Measurements from ENCODE around the gene ACKR3. TPM values are rescaled to one million over a fixed set of nuclear protein-coding genes. Genes with fewer than 3 reads are reported as not detected.

ACKR3 gene
- total RNA-seq, 1 experiment from 2014 or later: 0.61 TPM

- peaks cover 12% of the 10 kb centered on the region for H3K27me3 Mint-ChIP-seq (ENCODE audit: insufficient read depth, unreplicated experiment)
- H3K4me1 Mint-ChIP-seq (ENCODE audit: insufficient read depth, unreplicated experiment): no peaks in the 10 kb centered on the region
- H3K9me3 Mint-ChIP-seq (ENCODE audit: unreplicated experiment): no peaks in the 10 kb centered on the region
- no peak for DNase-seq (ENCODE audit: unreplicated experiment)
- ChIA-PET CTCF (interaction anchor here (1.0 kb wide), 1 partner anchor 17 kb away, joined by 3 read pairs; no protein-coding TSS in a partner anchor), POLR2A (no interaction called here)
- no peak overlapping the region for H3K27ac Mint-ChIP-seq (ENCODE audit: low read depth, unreplicated experiment)
- intact Hi-C loops (cut with micrococcal nuclease): no loop called here
- H3K36me3 Mint-ChIP-seq (ENCODE audit: insufficient read depth, unreplicated experiment): no peaks in the 10 kb centered on the region
- BruUV-seq (replicated peaks): no TSS peak
- H3K4me3 Mint-ChIP-seq (ENCODE audit: unreplicated experiment): no peak overlapping the region
- no peak for TF ChIP-seq CTCF (IDR thresholded peaks at IDR 0.05; ENCODE audit: unreplicated experiment)
These were observed 18.0 kb upstream of the ACKR3 start for GRCh38 chr2:236551471-236552211.

- ChIA-PET CTCF (no interaction called here), POLR2A (no interaction called here)
- Mint-ChIP-seq H3K4me1 (ENCODE audit: insufficient read depth, unreplicated experiment) (no peaks in the 10 kb centered on the region), H3K9me3 (ENCODE audit: unreplicated experiment) (no peaks in the 10 kb centered on the region), H3K27ac (ENCODE audit: low read depth, unreplicated experiment) (no peak overlapping the region), H3K36me3 (ENCODE audit: insufficient read depth, unreplicated experiment) (no peaks in the 10 kb centered on the region), H3K4me3 (ENCODE audit: unreplicated experiment) (no peak overlapping the region), H3K27me3 (ENCODE audit: insufficient read depth, unreplicated experiment) (peaks cover 12% of the 10 kb centered on the region)
- intact Hi-C loops (cut with micrococcal nuclease): no loop called here
- DNase-seq (ENCODE audit: unreplicated experiment): no peak
- TF ChIP-seq CTCF (IDR thresholded peaks at IDR 0.05; ENCODE audit: unreplicated experiment): no peak
- BruUV-seq (replicated peaks): no TSS peak
These were observed 17.4 kb upstream of the ACKR3 start for GRCh38 chr2:236552212-236552542.

GRCh38 chr2:236552581-236553363, 16.9 kb upstream of the ACKR3 start:
- H3K9me3 Mint-ChIP-seq (ENCODE audit: unreplicated experiment): no peaks in the 10 kb centered on the region
- H3K36me3 Mint-ChIP-seq (ENCODE audit: insufficient read depth, unreplicated experiment): no peaks in the 10 kb centered on the region
- H3K27me3 Mint-ChIP-seq (ENCODE audit: insufficient read depth, unreplicated experiment): peaks cover 12% of the 10 kb centered on the region
- ChIA-PET CTCF (interaction anchor here (1.4 kb wide), 1 partner anchor 39 kb away, joined by 4 read pairs; no protein-coding TSS in a partner anchor), POLR2A (no interaction called here)
- H3K27ac Mint-ChIP-seq (ENCODE audit: low read depth, unreplicated experiment): no peak overlapping the region
- no peak for DNase-seq (ENCODE audit: unreplicated experiment)
- no TSS peak for BruUV-seq (replicated peaks)
- no peak for TF ChIP-seq CTCF (IDR thresholded peaks at IDR 0.05; ENCODE audit: unreplicated experiment)
- intact Hi-C loops (cut with micrococcal nuclease): no loop called here
- no peak overlapping the region for H3K4me3 Mint-ChIP-seq (ENCODE audit: unreplicated experiment)
- no peaks in the 10 kb centered on the region for H3K4me1 Mint-ChIP-seq (ENCODE audit: insufficient read depth, unreplicated experiment)

GRCh38 chr2:236553522-236553921, 16.1 kb upstream of the ACKR3 start:
- TF ChIP-seq CTCF (IDR thresholded peaks at IDR 0.05; ENCODE audit: unreplicated experiment): no peak
- Mint-ChIP-seq H3K36me3 (ENCODE audit: insufficient read depth, unreplicated experiment) (no peaks in the 10 kb centered on the region), H3K27me3 (ENCODE audit: insufficient read depth, unreplicated experiment) (peaks cover 12% of the 10 kb centered on the region), H3K4me1 (ENCODE audit: insufficient read depth, unreplicated experiment) (no peaks in the 10 kb centered on the region), H3K9me3 (ENCODE audit: unreplicated experiment) (no peaks in the 10 kb centered on the region), H3K4me3 (ENCODE audit: unreplicated experiment) (no peak overlapping the region), H3K27ac (ENCODE audit: low read depth, unreplicated experiment) (no peak overlapping the region)
- no peak for DNase-seq (ENCODE audit: unreplicated experiment)
- no TSS peak for BruUV-seq (replicated peaks)
- POLR2A ChIA-PET: no interaction called here
- CTCF ChIA-PET: interaction anchor here (0.7 to 1.4 kb wide), 3 partner anchors 39 to 41 kb away, joined by 3 to 4 read pairs (median 3); no protein-coding TSS in a partner anchor
- intact Hi-C loops (cut with micrococcal nuclease): no loop called here

Data from MCF 10A (cell line).